ENCODE results near the gene CYP2C19.

DNA sequence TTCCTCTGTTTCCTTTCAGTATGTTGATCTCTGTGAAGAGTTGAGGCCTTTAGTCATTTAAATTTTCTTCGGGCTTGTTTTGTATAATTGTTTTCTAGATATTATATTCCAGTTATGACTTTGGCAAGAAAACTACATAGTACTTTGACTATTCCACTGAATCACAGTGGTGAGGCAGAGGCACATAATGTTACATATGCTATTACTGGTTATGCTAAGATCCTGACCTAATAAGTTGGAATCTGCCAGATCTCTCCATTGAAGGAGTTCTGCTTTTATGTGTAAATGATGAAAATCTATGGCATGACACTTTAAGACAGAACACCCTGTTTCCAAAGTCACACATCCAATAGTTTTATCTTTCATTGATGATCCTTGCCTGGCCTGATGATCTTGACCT, 83.7 kb downstream of the CYP2C19 start:
- TF ChIP-seq CTCF (IDR thresholded peaks at IDR 0.05) (no peak), POLR2A (IDR thresholded peaks at IDR 0.05) (no peak)
